ENCODE results near the gene AUNIP.

Gene AUNIP

GRCh38 chr1:25828491-25828890 lies 30.8 kb downstream of the AUNIP start:
- no peak for DNase-seq (ENCODE audit: low read depth in 2 of 2)

GRCh38 chr1:25826571-25826970 lies 32.7 kb downstream of the AUNIP start:
- DNase-seq (ENCODE audit: low read depth in 2 of 2), result no peak

- no peak for DNase-seq (ENCODE audit: low read depth in 2 of 2)
Observed at GRCh38 chr1:25825605-25826004, 33.7 kb downstream of the AUNIP start.

GRCh38 chr1:25821630-25822091 lies 37.6 kb downstream of the AUNIP start:
- no peak for DNase-seq (ENCODE audit: low read depth in 2 of 2)

GRCh38 chr1:25821112-25821476 lies 38.2 kb downstream of the AUNIP start:
- DNase-seq (ENCODE audit: low read depth in 2 of 2), result no peak

- DNase-seq (ENCODE audit: low read depth in 2 of 2), result peak in 1 of 2 donors; percentile 50
Observed at GRCh38 chr1:25820247-25821111, 38.8 kb downstream of the AUNIP start.

GRCh38 chr1:25819491-25820246 lies 39.6 kb downstream of the AUNIP start, which contains the start of gene MTFR1L:
Gene MTFR1L, plus strand, starts transcription at chr1:25819954. Its CDS starts 3,151 bp downstream, at chr1:25823105.
- peak; percentile 89 to 90 for DNase-seq (ENCODE audit: low read depth in 2 of 2)

- no peak for DNase-seq (ENCODE audit: low read depth in 2 of 2)
Observed at GRCh38 chr1:25818569-25818968, 40.7 kb downstream of the AUNIP start.

GRCh38 chr1:25817840-25818501 lies 41.3 kb downstream of the AUNIP start:
- DNase-seq (ENCODE audit: low read depth in 2 of 2), result no peak

GRCh38 chr1:25816112-25816718 lies 43.0 kb downstream of the AUNIP start:
- DNase-seq (ENCODE audit: low read depth in 2 of 2), result no peak

- DNase-seq (ENCODE audit: low read depth in 2 of 2), result no peak
Observed at GRCh38 chr1:25815208-25816111, 43.8 kb downstream of the AUNIP start.

GRCh38 chr1:25814549-25815087 lies 44.6 kb downstream of the AUNIP start:
- DNase-seq (ENCODE audit: low read depth in 2 of 2), result no peak

- no peak for DNase-seq (ENCODE audit: low read depth in 2 of 2)
Observed at GRCh38 chr1:25813734-25814471, 45.4 kb downstream of the AUNIP start.

GRCh38 chr1:25813071-25813733 lies 46.1 kb downstream of the AUNIP start:
- no peak for DNase-seq (ENCODE audit: low read depth in 2 of 2)

GRCh38 chr1:25811384-25812082 lies 47.7 kb downstream of the AUNIP start:
- no peak for DNase-seq (ENCODE audit: low read depth in 2 of 2)

GRCh38 chr1:25810341-25811299 lies 48.6 kb downstream of the AUNIP start:
- peak; percentile 43 to 45 for DNase-seq (ENCODE audit: low read depth in 2 of 2)

GRCh38 chr1:25809929-25810328 lies 49.3 kb downstream of the AUNIP start:
- no peak for DNase-seq (ENCODE audit: low read depth in 2 of 2)

Data from stimulated activated CD8-positive, alpha-beta memory T cell treated with anti-CD3 and anti-CD28 coated beads, Interleukin-15, amount 100 ng/mL, for 4 hours (primary cell).